Upper lobe of left lung (tissue), 4 donors: ENCODE data around the gene SAPCD1.

Experiments used
- POLR2A ChIP-seq, 4 donors: fragments of 450-650 bp; IDR thresholded peaks; one replicate each; pipeline ENCODE4 v1.5.1; 2016 to 2017; ENCODE audit warnings: antibody characterized with exemption in 4 of 4, mild to moderate bottlenecking in 2 of 4
- POLR2AphosphoS5 ChIP-seq, 2 donors: sonication (generic); formaldehyde crosslinking; IDR thresholded peaks; one replicate each; pipeline ENCODE4 v1.5.1; 2017; ENCODE audit warnings: antibody characterized with exemption in 2 of 2
- TF ChIP-seq, protein P1 (sequence below), 6 experiments: fragments of 450-650 bp in 4 of 6; fragments of 200-600 bp in 2 of 6; sonication (generic) in 2 of 6; IDR thresholded peaks; one replicate each; pipeline ENCODE4 v1.5.1; 2016 to 2019; ENCODE audit warnings: antibody characterized with exemption in 6 of 6

DNA sequence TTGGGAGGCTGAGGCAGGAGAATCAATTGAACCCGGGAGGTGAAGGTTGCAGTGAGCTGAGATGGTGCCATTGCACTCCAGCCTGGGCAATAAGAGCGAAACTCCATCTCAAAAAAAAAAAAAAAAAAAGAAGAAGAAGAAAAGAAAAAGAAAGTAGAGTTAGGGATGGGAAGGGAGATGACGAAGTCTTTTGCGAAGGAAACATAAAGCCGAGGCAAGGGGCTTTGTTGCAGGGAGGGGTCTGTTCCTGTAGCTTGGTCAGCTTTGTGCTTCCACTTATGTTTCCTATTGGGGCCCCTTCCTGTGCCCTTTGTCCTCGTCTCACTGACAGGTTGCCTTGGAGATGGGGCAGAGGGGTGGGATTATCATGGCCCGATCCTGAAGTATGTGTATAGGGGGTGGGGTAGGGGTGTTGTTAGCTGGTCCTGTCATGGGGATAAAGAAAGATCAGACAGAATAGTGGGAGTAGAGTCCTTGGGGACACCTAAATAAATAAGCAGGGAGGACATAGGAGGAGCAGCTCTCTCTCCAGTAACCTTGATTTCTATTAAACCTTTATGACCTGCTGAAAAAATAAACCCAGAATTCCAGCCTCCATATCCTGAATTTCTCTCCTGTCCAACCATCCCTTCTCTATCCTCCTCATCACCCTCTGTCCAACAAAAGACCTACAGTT, 25.0 kb upstream of the SAPCD1 start:
- TF ChIP-seq, protein P1, sequence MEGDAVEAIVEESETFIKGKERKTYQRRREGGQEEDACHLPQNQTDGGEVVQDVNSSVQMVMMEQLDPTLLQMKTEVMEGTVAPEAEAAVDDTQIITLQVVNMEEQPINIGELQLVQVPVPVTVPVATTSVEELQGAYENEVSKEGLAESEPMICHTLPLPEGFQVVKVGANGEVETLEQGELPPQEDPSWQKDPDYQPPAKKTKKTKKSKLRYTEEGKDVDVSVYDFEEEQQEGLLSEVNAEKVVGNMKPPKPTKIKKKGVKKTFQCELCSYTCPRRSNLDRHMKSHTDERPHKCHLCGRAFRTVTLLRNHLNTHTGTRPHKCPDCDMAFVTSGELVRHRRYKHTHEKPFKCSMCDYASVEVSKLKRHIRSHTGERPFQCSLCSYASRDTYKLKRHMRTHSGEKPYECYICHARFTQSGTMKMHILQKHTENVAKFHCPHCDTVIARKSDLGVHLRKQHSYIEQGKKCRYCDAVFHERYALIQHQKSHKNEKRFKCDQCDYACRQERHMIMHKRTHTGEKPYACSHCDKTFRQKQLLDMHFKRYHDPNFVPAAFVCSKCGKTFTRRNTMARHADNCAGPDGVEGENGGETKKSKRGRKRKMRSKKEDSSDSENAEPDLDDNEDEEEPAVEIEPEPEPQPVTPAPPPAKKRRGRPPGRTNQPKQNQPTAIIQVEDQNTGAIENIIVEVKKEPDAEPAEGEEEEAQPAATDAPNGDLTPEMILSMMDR (IDR thresholded peaks at IDR 0.05) = no peak
- TF ChIP-seq POLR2AphosphoS5 (IDR thresholded peaks at IDR 0.05) = no peak
- TF ChIP-seq POLR2A (IDR thresholded peaks at IDR 0.05) = no peak
